Cardiac fibroblast (primary cell): ENCODE data around the gene LRP11.

Experiments
- DNase-seq, 2 donors: peaks; one replicate each; pipeline versions ENCODE4 v3.0.0 to v3.0.0-alpha.2; 2010; ENCODE audit warnings: low read depth in 2 of 2
- H3K4me3 ChIP-seq, 2 donors: replicated peaks in 1 of 2; 1 replicate in 1 of 2; 2 replicates in 1 of 2; pipeline ENCODE4 v1.5.1; 2011; ENCODE audit warnings: low read depth in 2 of 2, low read length in 2 of 2, mild to moderate bottlenecking in 2 of 2, moderate library complexity in 1 of 2
- CTCF ChIP-seq: IDR thresholded peaks from one replicate; pipeline ENCODE4 v1.5.1; 2011; ENCODE audit warnings: low read depth, mild to moderate bottlenecking, low read length, inconsistent platforms

Gene LRP11

GRCh38 chr6:149881860-149882259, 17.7 kb upstream of the LRP11 start:
- TF ChIP-seq CTCF: no peak
- no peak for DNase-seq
- H3K4me3 ChIP-seq: no peak overlapping the region

GRCh38 chr6:149881066-149881766, 17.1 kb upstream of the LRP11 start:
- no peak for DNase-seq
- no peak for TF ChIP-seq CTCF
- H3K4me3 ChIP-seq: no peak overlapping the region

DNA sequence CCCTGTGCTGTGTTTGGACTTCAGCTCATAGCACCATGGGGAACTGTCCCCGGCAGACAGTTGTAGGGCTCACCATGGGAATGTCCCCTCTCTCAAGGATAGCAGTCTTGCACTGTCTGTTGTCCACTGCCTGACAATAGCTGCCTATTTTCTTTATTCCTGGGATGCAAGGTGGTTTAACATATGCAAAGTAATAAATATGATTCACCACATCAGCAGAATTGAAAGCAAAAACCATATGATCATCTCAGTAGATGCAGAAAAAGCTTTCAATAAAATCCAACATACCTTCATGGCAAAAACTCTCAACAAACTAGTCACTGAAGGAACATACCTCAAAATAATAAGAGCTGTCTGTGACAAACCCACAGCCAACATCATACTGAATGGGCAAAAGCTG, 13.5 kb upstream of the LRP11 start:
- no peak overlapping the region for H3K4me3 ChIP-seq
- no peak for TF ChIP-seq CTCF
- DNase-seq: no peak

DNA sequence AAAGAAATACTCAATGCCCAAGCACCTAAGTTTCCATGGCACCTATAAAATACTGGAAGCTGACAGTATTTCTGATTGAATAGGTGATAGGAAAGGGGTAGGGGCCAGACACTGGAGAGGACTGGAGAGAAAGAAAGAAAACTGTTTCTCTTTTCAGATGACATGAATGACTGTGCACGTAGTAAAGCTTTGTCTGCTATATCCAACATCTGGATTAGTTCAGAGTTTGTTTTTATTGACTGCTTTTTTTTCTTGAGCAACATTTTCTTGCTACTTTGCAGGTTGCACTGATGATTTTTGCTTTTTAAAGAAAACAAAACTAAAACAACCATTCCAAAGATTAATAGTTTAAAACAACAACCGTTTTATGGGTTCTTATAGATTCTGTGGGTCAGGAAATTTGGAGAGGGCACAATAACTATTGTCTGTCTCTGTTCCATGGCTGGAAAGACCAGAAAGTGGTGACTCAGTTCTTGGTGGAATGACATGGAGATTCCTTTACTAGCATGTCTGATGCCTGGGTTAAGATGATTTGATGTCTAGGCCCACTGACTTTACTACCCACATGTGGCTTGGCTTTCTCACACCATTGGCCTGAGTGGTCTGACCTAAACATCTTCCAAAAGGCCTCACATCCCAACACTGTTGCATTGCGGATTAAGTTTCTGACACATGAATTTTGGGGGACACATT, 12.2 kb upstream of the LRP11 start:
- TF ChIP-seq CTCF: no peak

DNA sequence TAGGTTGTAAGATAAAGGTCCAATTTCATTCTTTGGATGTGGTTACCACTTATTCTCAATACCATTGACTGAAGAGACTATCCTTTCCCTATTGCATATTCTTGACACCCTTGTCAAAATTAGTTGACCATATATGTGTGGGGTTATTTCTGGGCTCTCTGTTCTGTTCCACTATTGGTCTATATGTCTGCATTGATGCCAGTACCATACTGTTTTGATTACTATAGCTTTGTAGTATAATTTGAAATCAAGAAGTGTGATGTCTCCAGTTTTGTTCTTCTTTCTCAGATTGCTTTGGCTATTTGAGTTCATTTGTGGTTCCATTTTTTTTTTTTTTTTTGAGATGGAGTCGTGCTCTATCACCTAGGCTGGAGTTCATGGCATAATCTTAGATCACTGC, 8.1 kb upstream of the LRP11 start:
- H3K4me3 ChIP-seq: no peak overlapping the region
- DNase-seq: no peak
- TF ChIP-seq CTCF: no peak

More for the DNA sequence above, 12.2 kb upstream of the LRP11 start:
- H3K4me3 ChIP-seq: no peak overlapping the region
- DNase-seq: no peak

DNA sequence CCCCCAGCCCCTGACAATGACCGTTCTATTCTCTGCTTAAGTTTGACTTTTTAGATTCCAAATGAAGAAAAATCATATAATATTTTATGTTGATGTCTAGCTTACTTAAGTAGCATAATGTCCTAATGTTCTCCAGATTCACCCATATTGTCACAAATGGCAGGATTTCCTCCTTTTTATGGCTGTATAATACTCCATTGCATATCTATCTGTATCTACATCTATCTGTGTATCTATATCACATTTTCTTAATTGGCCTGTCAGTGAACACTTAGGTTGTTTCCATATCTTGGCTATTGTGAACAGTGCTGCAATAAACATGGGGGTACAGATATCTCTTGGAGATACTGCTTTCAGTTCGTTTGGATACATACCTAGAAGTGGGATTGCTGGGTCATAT, 7.0 kb upstream of the LRP11 start:
- TF ChIP-seq CTCF: no peak
- DNase-seq: no peak

More for the DNA sequence above, 7.0 kb upstream of the LRP11 start:
- H3K4me3 ChIP-seq: no peak overlapping the region
